Measurements from ENCODE around the gene ETV2. TPM values are rescaled to one million over a fixed set of nuclear protein-coding genes. Genes with fewer than 3 reads are reported as not detected.

ETV2 gene
- total and polyA plus RNA-seq, 2 of the 4 experiments (the other 2 are of a cell fraction), result 1.2 TPM; not detected in 1

DNA sequence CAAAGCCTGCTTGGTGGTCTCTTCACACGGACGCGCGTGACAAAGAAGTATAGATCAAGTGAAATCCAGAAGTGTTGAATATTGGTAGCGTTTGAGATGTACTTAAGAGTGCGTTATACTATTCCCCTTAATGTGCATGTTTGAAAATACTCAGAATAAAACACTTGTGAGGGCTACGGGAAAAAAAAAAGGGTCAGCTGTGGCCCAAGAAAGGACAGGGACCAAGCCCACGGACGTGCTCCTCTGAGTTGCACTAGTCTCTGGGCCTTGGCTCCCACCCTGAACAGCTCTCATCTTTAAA lies 13.3 kb upstream of the ETV2 start:
- TF ChIP-seq POLR2A (IDR thresholded peaks at IDR 0.05; ENCODE audit: low read depth, low read length) (no peak), MAFK (IDR thresholded peaks at IDR 0.05; ENCODE audit: low read depth, low read length) (no peak), BHLHE40 (IDR thresholded peaks at IDR 0.05; ENCODE audit: low read depth, low read length) (no peak), SMC3 (IDR thresholded peaks at IDR 0.05; ENCODE audit: low read depth, low read length) (no peak), MAZ (IDR thresholded peaks at IDR 0.05; ENCODE audit: borderline replicate concordance, low read depth, low read length) (no peak), RAD21 (IDR thresholded peaks at IDR 0.05; ENCODE audit: low read length) (no peak), NFE2L2 (IDR thresholded peaks at IDR 0.05; ENCODE audit: low read depth, low read length) (no peak), RFX5 (IDR thresholded peaks at IDR 0.05; ENCODE audit: low read depth, low read length) (no peak), CEBPB (IDR thresholded peaks at IDR 0.05; ENCODE audit: low read depth, low read length) (no peak), CHD1 (IDR thresholded peaks at IDR 0.05; ENCODE audit: low read depth, low read length) (no peak), RCOR1 (IDR thresholded peaks at IDR 0.05; ENCODE audit: insufficient replicate concordance, low read length) (no peak), FOS (IDR thresholded peaks at IDR 0.05; ENCODE audit: low read depth, low read length) (no peak), MXI1 (IDR thresholded peaks at IDR 0.05; ENCODE audit: borderline replicate concordance, low read depth, low read length) (no peak)
- TF ChIP-seq, protein P1, sequence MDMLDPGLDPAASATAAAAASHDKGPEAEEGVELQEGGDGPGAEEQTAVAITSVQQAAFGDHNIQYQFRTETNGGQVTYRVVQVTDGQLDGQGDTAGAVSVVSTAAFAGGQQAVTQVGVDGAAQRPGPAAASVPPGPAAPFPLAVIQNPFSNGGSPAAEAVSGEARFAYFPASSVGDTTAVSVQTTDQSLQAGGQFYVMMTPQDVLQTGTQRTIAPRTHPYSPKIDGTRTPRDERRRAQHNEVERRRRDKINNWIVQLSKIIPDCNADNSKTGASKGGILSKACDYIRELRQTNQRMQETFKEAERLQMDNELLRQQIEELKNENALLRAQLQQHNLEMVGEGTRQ (IDR thresholded peaks at IDR 0.05; ENCODE audit: low read depth, low read length), result no peak
- TF ChIP-seq, protein P2, sequence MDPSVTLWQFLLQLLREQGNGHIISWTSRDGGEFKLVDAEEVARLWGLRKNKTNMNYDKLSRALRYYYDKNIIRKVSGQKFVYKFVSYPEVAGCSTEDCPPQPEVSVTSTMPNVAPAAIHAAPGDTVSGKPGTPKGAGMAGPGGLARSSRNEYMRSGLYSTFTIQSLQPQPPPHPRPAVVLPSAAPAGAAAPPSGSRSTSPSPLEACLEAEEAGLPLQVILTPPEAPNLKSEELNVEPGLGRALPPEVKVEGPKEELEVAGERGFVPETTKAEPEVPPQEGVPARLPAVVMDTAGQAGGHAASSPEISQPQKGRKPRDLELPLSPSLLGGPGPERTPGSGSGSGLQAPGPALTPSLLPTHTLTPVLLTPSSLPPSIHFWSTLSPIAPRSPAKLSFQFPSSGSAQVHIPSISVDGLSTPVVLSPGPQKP (IDR thresholded peaks at IDR 0.05; ENCODE audit: borderline replicate concordance, low read depth, low read length), result no peak
- TF ChIP-seq, protein P3, sequence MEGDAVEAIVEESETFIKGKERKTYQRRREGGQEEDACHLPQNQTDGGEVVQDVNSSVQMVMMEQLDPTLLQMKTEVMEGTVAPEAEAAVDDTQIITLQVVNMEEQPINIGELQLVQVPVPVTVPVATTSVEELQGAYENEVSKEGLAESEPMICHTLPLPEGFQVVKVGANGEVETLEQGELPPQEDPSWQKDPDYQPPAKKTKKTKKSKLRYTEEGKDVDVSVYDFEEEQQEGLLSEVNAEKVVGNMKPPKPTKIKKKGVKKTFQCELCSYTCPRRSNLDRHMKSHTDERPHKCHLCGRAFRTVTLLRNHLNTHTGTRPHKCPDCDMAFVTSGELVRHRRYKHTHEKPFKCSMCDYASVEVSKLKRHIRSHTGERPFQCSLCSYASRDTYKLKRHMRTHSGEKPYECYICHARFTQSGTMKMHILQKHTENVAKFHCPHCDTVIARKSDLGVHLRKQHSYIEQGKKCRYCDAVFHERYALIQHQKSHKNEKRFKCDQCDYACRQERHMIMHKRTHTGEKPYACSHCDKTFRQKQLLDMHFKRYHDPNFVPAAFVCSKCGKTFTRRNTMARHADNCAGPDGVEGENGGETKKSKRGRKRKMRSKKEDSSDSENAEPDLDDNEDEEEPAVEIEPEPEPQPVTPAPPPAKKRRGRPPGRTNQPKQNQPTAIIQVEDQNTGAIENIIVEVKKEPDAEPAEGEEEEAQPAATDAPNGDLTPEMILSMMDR (conservative IDR thresholded peaks at IDR 0.05; ENCODE audit: low read depth, low read length), result no peak
- peak overlapping the region; percentile 53 for H3K4me3 ChIP-seq (ENCODE audit: insufficient read depth, low read depth, low read length)
- peak overlapping the region; percentile 77 for H4K5ac ChIP-seq (ENCODE audit: low read depth, low read length)
- H2BK15ac ChIP-seq (ENCODE audit: low read depth, low read length), result no peak overlapping the region
- DNase-seq (no peak), ATAC-seq (ENCODE audit: low read depth) (no peak)
- no peak overlapping the region for H2BK20ac ChIP-seq (ENCODE audit: low read depth, low read length)
- intact Hi-C loops (cut with micrococcal nuclease), result loop anchor here (2.0 to 5.0 kb wide), 2 partner anchors 81 to 275 kb away; partner anchors contain the start of gene TMEM147
- no peaks in the 10 kb centered on the region for H3K9me3 ChIP-seq (ENCODE audit: control insufficient read depth, insufficient read depth, low read length)
- peak overlapping the region; percentile 80 for H3K56ac ChIP-seq (ENCODE audit: extremely low read depth, insufficient read depth, low read length)
- H4K8ac ChIP-seq (ENCODE audit: low read depth in 2 of 2, low read length in 2 of 2), result peak overlapping the region; percentile 94 to 98
- peak overlapping the region; percentile 23 for H2BK5ac ChIP-seq (ENCODE audit: low read depth, low read length, poor library complexity, severe bottlenecking)
- peak overlapping the region; percentile 84 for H2AK9ac ChIP-seq (replicated peaks; ENCODE audit: low read depth, low read length, poor library complexity)
- peaks cover 2% of the 10 kb centered on the region; the same call in 1 of the 2 replicates for H3K4me1 ChIP-seq (ENCODE audit: control insufficient read depth, insufficient read depth, low read length)
- H3K4ac ChIP-seq (ENCODE audit: low read depth, low read length), result peak overlapping the region; percentile 66
- H2AK5ac ChIP-seq (ENCODE audit: low read depth, low read length), result peak overlapping the region; percentile 47
- peaks cover 12 to 24% of the 10 kb centered on the region in 2 experiments for H3K79me1 ChIP-seq (ENCODE audit: low read depth in 1 of 2, low read length in 2 of 2)
- dilution Hi-C loops (cut with HindIII; ENCODE audit: low sequenced_read_pairs, unreplicated experiment), result no loop called here
- peak overlapping the region; percentile 92 for H2AFZ ChIP-seq (replicated peaks; ENCODE audit: low read length, poor library complexity)
- ChIA-PET CTCF (no interaction called here), POLR2A (ENCODE audit: unreplicated experiment) (no interaction called here)
- no peaks in the 10 kb centered on the region for H4K20me1 ChIP-seq (ENCODE audit: insufficient read depth, low read length)
- in situ Hi-C loops (cut with MboI; ENCODE audit: low sequenced_read_pairs), result no loop called here
- peak overlapping the region; percentile 18; the same call in 1 of the 2 replicates for H2BK120ac ChIP-seq (ENCODE audit: low read depth, low read length)
- H3K27me3 ChIP-seq (ENCODE audit: control insufficient read depth, insufficient read depth, low read length), result no peaks in the 10 kb centered on the region
- H4K91ac ChIP-seq (ENCODE audit: insufficient read depth, low read depth, low read length), result peak overlapping the region; percentile 64
- H3K14ac ChIP-seq (replicated peaks; ENCODE audit: low read depth, low read length), result peak overlapping the region; percentile 77
- 0% methylated on average over 3 of the region's 9 CpGs; no CpG with 5 or more reads in 1 of the 2 experiments for WGBS, 2 experiments (ENCODE audit: extremely low coverage in 2 of 2, insufficient read length in 1 of 2)
- H3K18ac ChIP-seq (ENCODE audit: low read depth, low read length), result no peak overlapping the region
- no TSS peak for BruUV-seq (replicated peaks)
- peaks cover 27% of the 10 kb centered on the region for H3K36me3 ChIP-seq (ENCODE audit: control insufficient read depth, insufficient read depth, low read length)
- H3K4me2 ChIP-seq (ENCODE audit: low read depth, low read length), result peak overlapping the region; percentile 87
- 0 out of 2 replicates have a peak, but pooled peaks cover 2% of the 10 kb centered on the region for H3K9me1 ChIP-seq (ENCODE audit: insufficient read depth, low read length)
- H3K9ac ChIP-seq (ENCODE audit: low read depth, low read length), result peak overlapping the region; percentile 65
- peak overlapping the region; percentile 12; the same call in 1 of the 2 replicates for H3K23ac ChIP-seq (ENCODE audit: low read depth, low read length)
- H3K27ac ChIP-seq (ENCODE audit: insufficient read depth, low read length), result peak overlapping the region; percentile 55
